IMR-90 (cell line): Measurements from ENCODE around the gene PLXNA4.

Source experiments
- BHLHE40 ChIP-seq: fragments of 150-350 bp; IDR thresholded peaks from 2 replicates; pipeline ENCODE4 v1.6.1; 2016; ENCODE audit warnings: mild to moderate bottlenecking, low read depth, low read length
- CTCF ChIP-seq: conservative IDR thresholded peaks from 2 replicates; pipeline ENCODE4 v1.5.1; 2012; ENCODE audit warnings: mild to moderate bottlenecking, low read depth, low read length, improper control_type of control experiment
- POLR2A ChIP-seq: IDR thresholded peaks from 2 replicates; pipeline ENCODE4 v1.6.1; 2012; ENCODE audit warnings: mild to moderate bottlenecking, low read depth, low read length
- USF2 ChIP-seq: fragments of 150-350 bp; IDR thresholded peaks from 2 replicates; pipeline ENCODE4 v1.6.1; 2017; ENCODE audit warnings: mild to moderate bottlenecking, antibody characterized with exemption, low read length, low read depth

GRCh38 chr7:132393789-132394261 is 182.4 kb downstream of the PLXNA4 start:
- no peak for TF ChIP-seq USF2
- TF ChIP-seq CTCF: no peak
- TF ChIP-seq POLR2A: no peak
- no peak for TF ChIP-seq BHLHE40
